GM12892 (cell line): Measurements from ENCODE around the gene SELP.

Experiments used
- POLR2A ChIP-seq: IDR thresholded peaks from 2 replicates; pipeline ENCODE4 v1.6.1; 2011; ENCODE audit warnings: low read depth, low read length, control low read depth
- POLR2AphosphoS5 ChIP-seq: IDR thresholded peaks from 2 replicates; pipeline ENCODE4 v1.6.1; 2011; ENCODE audit warnings: low read depth, low read length, control low read depth

DNA sequence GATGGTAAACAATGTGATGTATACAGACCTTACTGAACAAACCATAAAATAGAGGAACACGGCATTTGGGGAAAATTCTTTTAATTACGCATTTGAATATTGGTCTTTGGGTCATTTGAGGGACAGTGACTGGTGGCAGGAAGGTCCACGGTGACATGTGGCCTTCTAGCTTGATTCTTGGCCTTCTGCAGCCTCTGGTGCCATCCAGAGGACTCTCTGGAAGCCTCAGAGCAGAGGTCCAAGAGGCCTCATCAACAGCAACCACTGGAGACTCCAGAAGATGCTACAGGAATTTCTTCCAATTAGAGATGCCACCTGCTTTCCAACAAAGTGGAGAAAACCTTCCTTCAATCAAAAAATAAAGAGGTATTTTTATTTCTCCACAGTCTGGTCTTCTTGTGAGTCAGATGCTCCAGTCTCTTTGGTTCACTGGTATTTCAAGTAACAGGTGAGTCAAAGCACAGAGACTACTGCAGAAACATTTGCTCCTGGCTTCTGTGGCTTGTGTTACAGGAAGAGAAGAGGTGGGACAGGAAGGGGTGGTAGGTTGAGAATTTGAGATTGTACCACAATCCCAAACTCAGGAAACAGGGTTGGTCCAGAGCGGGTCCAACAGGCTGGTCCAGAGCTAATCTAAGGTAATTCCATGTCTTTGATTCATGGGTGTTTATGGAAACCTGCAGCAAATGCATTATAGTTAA is 41.0 kb downstream of the SELP start:
- TF ChIP-seq POLR2A (no peak), POLR2AphosphoS5 (no peak)
